MM.1S (cell line): ENCODE data around the gene MS4A7.
A peak's percentile ranks its signal among the peaks of the same experiment; 100 is the strongest.
"Not testable (repeated sequence)": the region's sequence is repeated elsewhere in the genome, so short reads cannot be mapped to it uniquely, and the experiment has no call there.

Experiments used
- DNase-seq: peaks from one replicate; pipeline ENCODE4 v3.0.0-alpha.2; 2015
- H2AFZ ChIP-seq: fragments of 300-600 bp; sonication (generic); 2 replicates; pipeline ENCODE4 v1.6.0; 2016; ENCODE audit warnings: antibody characterized with exemption, low read length
- H3F3A ChIP-seq: fragments of 300-600 bp; sonication (generic); 2 replicates; pipeline ENCODE4 v1.6.1; 2016; ENCODE audit warnings: mild to moderate bottlenecking, antibody characterized with exemption, low read length, moderate library complexity, mixed read lengths; ENCODE audit not compliant: insufficient read depth
- H3K27ac ChIP-seq: fragments of 300-600 bp; sonication (generic); 2 replicates; pipeline ENCODE4 v1.5.1; 2016; ENCODE audit warnings: mild to moderate bottlenecking, low read length
- H3K27me3 ChIP-seq: fragments of 300-600 bp; sonication (generic); replicated peaks from 2 replicates; pipeline ENCODE4 v1.6.0; 2016; ENCODE audit warnings: low read length; ENCODE audit not compliant: insufficient read depth
- H3K36me3 ChIP-seq: fragments of 300-600 bp; sonication (generic); replicated peaks from 2 replicates; pipeline ENCODE4 v1.6.1; 2016; ENCODE audit warnings: mild to moderate bottlenecking, low read length, mixed read lengths; ENCODE audit not compliant: insufficient read depth
- H3K4me1 ChIP-seq: fragments of 300-600 bp; sonication (generic); 2 replicates; pipeline ENCODE4 v1.6.1; 2016; ENCODE audit warnings: low read length, mixed read lengths
- H3K4me2 ChIP-seq: fragments of 300-600 bp; sonication (generic); 2 replicates; pipeline ENCODE4 v1.6.0; 2016; ENCODE audit warnings: low read depth, low read length
- H3K4me3 ChIP-seq: fragments of 300-600 bp; sonication (generic); 2 replicates; pipeline ENCODE4 v1.5.1; 2016; ENCODE audit warnings: low read length, mixed read lengths
- H3K79me2 ChIP-seq: fragments of 300-600 bp; sonication (generic); 2 replicates; pipeline ENCODE4 v1.6.1; 2016; ENCODE audit warnings: mixed run types, low read length, mixed read lengths
- H3K9ac ChIP-seq: fragments of 300-600 bp; sonication (generic); 2 replicates; pipeline ENCODE4 v1.6.1; 2016; ENCODE audit warnings: low read length, mixed read lengths
- H3K9me2 ChIP-seq: fragments of 300-600 bp; sonication (generic); replicated peaks from 2 replicates; pipeline ENCODE4 v1.6.1; 2016; ENCODE audit warnings: mild to moderate bottlenecking, low read length, mixed read lengths; ENCODE audit not compliant: insufficient read depth
- H3K9me3 ChIP-seq: fragments of 300-600 bp; sonication (generic); replicated peaks from 2 replicates; pipeline ENCODE4 v1.6.1; 2016; ENCODE audit warnings: mild to moderate bottlenecking, low read length, mixed read lengths; ENCODE audit not compliant: insufficient read depth
- H4K20me1 ChIP-seq: fragments of 300-600 bp; sonication (generic); 2 replicates; pipeline ENCODE4 v1.6.1; 2016; ENCODE audit warnings: mild to moderate bottlenecking, low read length, moderate library complexity, mixed read lengths; ENCODE audit not compliant: insufficient read depth
- CTCF ChIP-seq: fragments of 300-600 bp; sonication (generic); IDR thresholded peaks from 2 replicates; pipeline ENCODE4 v1.5.1; 2016; ENCODE audit warnings: antibody characterized with exemption, low read length, mixed read lengths
- EZH2 ChIP-seq: fragments of 300-600 bp; sonication (generic); optimal IDR thresholded peaks from 2 replicates; pipeline ENCODE3; 2017; ENCODE audit warnings: low read depth, mild to moderate bottlenecking, antibody characterized with exemption, low read length, mixed read lengths
- EZH2phosphoT487 ChIP-seq: fragments of 300-600 bp; sonication (generic); IDR thresholded peaks from 2 replicates; pipeline ENCODE4 v1.6.1; 2018; ENCODE audit warnings: antibody characterized with exemption, low read length

MS4A7 gene

GRCh38 chr11:60363542-60364470, 14.5 kb upstream of the MS4A7 start:
- Histone ChIP-seq H3K9me2 (no peaks in the 10 kb centered on the region), H4K20me1 (no peaks in the 10 kb centered on the region), H2AFZ (no peak overlapping the region), H3K4me1 (peaks cover 4% of the 10 kb centered on the region; the same call in 1 of the 2 replicates), H3K4me2 (no peak overlapping the region), H3K79me2 (no peaks in the 10 kb centered on the region), H3K27me3 (peaks cover 5% of the 10 kb centered on the region; the same call in 1 of the 2 replicates), H3K36me3 (no peaks in the 10 kb centered on the region), H3K4me3 (no peak overlapping the region), H3K27ac (no peak overlapping the region), H3F3A (0 out of 2 replicates have a peak, but pooled peaks cover 8% of the 10 kb centered on the region), H3K9ac (no peak overlapping the region), H3K9me3 (no peaks in the 10 kb centered on the region)
- peak; percentile 79 for DNase-seq
- TF ChIP-seq CTCF (peak; percentile 77), EZH2 (no peak), EZH2phosphoT487 (no peak)

GRCh38 chr11:60366262-60366904, 11.9 kb upstream of the MS4A7 start:
- H3K4me2 ChIP-seq, result peak overlapping the region; percentile 28; the same call in 1 of the 2 replicates
- not testable (repeated sequence) for H3K36me3 ChIP-seq, H3K4me3 ChIP-seq, H3F3A ChIP-seq, H2AFZ ChIP-seq, H3K27ac ChIP-seq, DNase-seq, H3K9me2 ChIP-seq, H3K79me2 ChIP-seq, H4K20me1 ChIP-seq, H3K9me3 ChIP-seq, H3K4me1 ChIP-seq, H3K9ac ChIP-seq, H3K27me3 ChIP-seq

GRCh38 chr11:60367009-60367408, 11.3 kb upstream of the MS4A7 start:
- Histone ChIP-seq H3K4me1 (peaks cover 4% of the 10 kb centered on the region; the same call in 1 of the 2 replicates), H4K20me1 (no peaks in the 10 kb centered on the region), H2AFZ (no peak overlapping the region), H3K79me2 (no peaks in the 10 kb centered on the region), H3K9ac (no peak overlapping the region), H3F3A (0 out of 2 replicates have a peak, but pooled peaks cover 8% of the 10 kb centered on the region), H3K4me3 (no peak overlapping the region), H3K27ac (peak overlapping the region; percentile 11; the same call in 1 of the 2 replicates), H3K27me3 (peaks cover 5% of the 10 kb centered on the region; the same call in 1 of the 2 replicates), H3K4me2 (peak overlapping the region; percentile 28; the same call in 1 of the 2 replicates), H3K9me2 (no peaks in the 10 kb centered on the region), H3K36me3 (no peaks in the 10 kb centered on the region), H3K9me3 (no peaks in the 10 kb centered on the region)
- DNase-seq, result peak; percentile 87
- TF ChIP-seq EZH2phosphoT487, result no peak
- no peak for TF ChIP-seq CTCF
- no peak for TF ChIP-seq EZH2
